Measurements from ENCODE around the gene PHF10. TPM values are rescaled to one million over a fixed set of nuclear protein-coding genes. Genes with fewer than 3 reads are reported as not detected.

PHF10 gene
- total RNA-seq, 3 donors from 2014 or later (not counting 1 experiment from before 2014, with no cell fraction given), result 46.5 to 56.5 (median 53.6) TPM

GRCh38 chr6:169695131-169695530, 29.2 kb downstream of the PHF10 start:
- Histone ChIP-seq H3K4me3 (ENCODE audit: low read length) (no peak overlapping the region), H3K27me3 (ENCODE audit: control insufficient read depth, insufficient read depth, low read length) (no peaks in the 10 kb centered on the region)
- WGBS (ENCODE audit: insufficient coverage), result 97% methylated on average over 5 of the region's 5 CpGs

GRCh38 chr6:169692516-169692915, 31.8 kb downstream of the PHF10 start:
- H3K27me3 ChIP-seq (ENCODE audit: control insufficient read depth, insufficient read depth, low read length), result no peaks in the 10 kb centered on the region
- Mint-ChIP-seq H3K27ac (no peak overlapping the region), H3K36me3 (no peaks in the 10 kb centered on the region), H3K4me3 (no peak overlapping the region), H3K4me1 (peaks cover under 1 to 2% of the 10 kb centered on the region in 2 donors), H3K27me3 (ENCODE audit: low read depth in 2 of 2) (no peaks in the 10 kb centered on the region), H3K9me3 (no peaks in the 10 kb centered on the region)
- H3K27ac ChIP-seq (ENCODE audit: low read length), result no peak overlapping the region
- peaks cover 3% of the 10 kb centered on the region for H3K36me3 ChIP-seq (ENCODE audit: control insufficient read depth, insufficient read depth, low read length)
- no peak for TF ChIP-seq CTCF (IDR thresholded peaks at IDR 0.05)
- no peak for ATAC-seq
- no peak overlapping the region for H3K4me3 ChIP-seq (ENCODE audit: low read length)
- intact Hi-C loops (cut with micrococcal nuclease), result no loop called here
- DNase-seq, result no peak
- 93% methylated on average over 3 of the region's 3 CpGs for WGBS (ENCODE audit: insufficient coverage)
- H3K9me3 ChIP-seq (ENCODE audit: control insufficient read depth, insufficient read depth, low read length), result peaks cover 4% of the 10 kb centered on the region
- H3K4me1 ChIP-seq (ENCODE audit: control insufficient read depth, insufficient read depth, low read length), result no peaks in the 10 kb centered on the region

More at GRCh38 chr6:169695131-169695530, 29.2 kb downstream of the PHF10 start:
- no peaks in the 10 kb centered on the region for H3K9me3 Mint-ChIP-seq
- H3K27me3 Mint-ChIP-seq (ENCODE audit: low read depth in 2 of 2), result no peaks in the 10 kb centered on the region
- no peak for TF ChIP-seq CTCF (IDR thresholded peaks at IDR 0.05)
- intact Hi-C loops (cut with micrococcal nuclease), result no loop called here
- no peaks in the 10 kb centered on the region for H3K4me1 ChIP-seq (ENCODE audit: control insufficient read depth, insufficient read depth, low read length)
- no peak overlapping the region for H3K4me3 Mint-ChIP-seq
- H3K27ac ChIP-seq (ENCODE audit: low read length), result no peak overlapping the region
- H3K36me3 Mint-ChIP-seq, result no peaks in the 10 kb centered on the region
- no peak for ATAC-seq
- H3K27ac Mint-ChIP-seq, result no peak overlapping the region
- peaks cover 5 to 15% of the 10 kb centered on the region in 2 donors for H3K4me1 Mint-ChIP-seq
- DNase-seq, result no peak
- no peaks in the 10 kb centered on the region for H3K36me3 ChIP-seq (ENCODE audit: control insufficient read depth, insufficient read depth, low read length)
- H3K9me3 ChIP-seq (ENCODE audit: control insufficient read depth, insufficient read depth, low read length), result peaks cover 4% of the 10 kb centered on the region

GRCh38 chr6:169691260-169691659, 33.0 kb downstream of the PHF10 start:
- ATAC-seq, result no peak
- Histone ChIP-seq H3K9me3 (ENCODE audit: control insufficient read depth, insufficient read depth, low read length) (peaks cover 4% of the 10 kb centered on the region), H3K27me3 (ENCODE audit: control insufficient read depth, insufficient read depth, low read length) (no peaks in the 10 kb centered on the region), H3K36me3 (ENCODE audit: control insufficient read depth, insufficient read depth, low read length) (peaks cover 3% of the 10 kb centered on the region), H3K4me3 (ENCODE audit: low read length) (no peak overlapping the region), H3K4me1 (ENCODE audit: control insufficient read depth, insufficient read depth, low read length) (no peaks in the 10 kb centered on the region), H3K27ac (ENCODE audit: low read length) (no peak overlapping the region)
- no peak for DNase-seq
- no peak overlapping the region for H3K27ac Mint-ChIP-seq
- TF ChIP-seq CTCF (IDR thresholded peaks at IDR 0.05), result no peak
- no peak overlapping the region for H3K4me3 Mint-ChIP-seq
- H3K36me3 Mint-ChIP-seq, result peaks cover 8% of the 10 kb centered on the region
- peaks cover 0 to 1% of the 10 kb centered on the region in 2 donors for H3K9me3 Mint-ChIP-seq
- no peaks in the 10 kb centered on the region for H3K27me3 Mint-ChIP-seq (ENCODE audit: low read depth in 2 of 2)
- no peaks in the 10 kb centered on the region for H3K4me1 Mint-ChIP-seq
- intact Hi-C loops (cut with micrococcal nuclease), result no loop called here
- WGBS (ENCODE audit: insufficient coverage), result 100% methylated on average over 1 of the region's 2 CpGs

- Histone ChIP-seq H3K4me1 (ENCODE audit: control insufficient read depth, insufficient read depth, low read length) (no peaks in the 10 kb centered on the region), H3K9me3 (ENCODE audit: control insufficient read depth, insufficient read depth, low read length) (peaks cover 4% of the 10 kb centered on the region), H3K27me3 (ENCODE audit: control insufficient read depth, insufficient read depth, low read length) (no peaks in the 10 kb centered on the region), H3K4me3 (ENCODE audit: low read length) (no peak overlapping the region), H3K36me3 (ENCODE audit: control insufficient read depth, insufficient read depth, low read length) (peaks cover 6% of the 10 kb centered on the region), H3K27ac (ENCODE audit: low read length) (no peak overlapping the region)
- Mint-ChIP-seq H3K36me3 (peaks cover 25% of the 10 kb centered on the region), H3K4me1 (no peaks in the 10 kb centered on the region), H3K9me3 (peaks cover 7 to 12% of the 10 kb centered on the region in 2 donors), H3K27ac (no peak overlapping the region), H3K27me3 (ENCODE audit: low read depth in 2 of 2) (no peaks in the 10 kb centered on the region), H3K4me3 (no peak overlapping the region)
- no peak for ATAC-seq
- intact Hi-C loops (cut with micrococcal nuclease), result no loop called here
- WGBS (ENCODE audit: insufficient coverage), result 90% methylated on average over 6 of the region's 6 CpGs
- TF ChIP-seq CTCF (IDR thresholded peaks at IDR 0.05), result no peak
- no peak for DNase-seq
Observed at GRCh38 chr6:169689287-169689686, 35.0 kb downstream of the PHF10 start.

Data from natural killer cell (primary cell).